Prostate gland (tissue), 2 donors: ENCODE results near the gene CYP11A1.

Experiments used
- CTCF ChIP-seq, 4 experiments: fragments of 200-600 bp in 2 of 4; fragments of 450-650 bp in 2 of 4; sonication (generic) in 2 of 4; IDR thresholded peaks; 1 replicate in 3 of 4; 2 replicates in 1 of 4; pipeline ENCODE4 v1.5.1; 2016 to 2019; ENCODE audit warnings: antibody characterized with exemption in 4 of 4, mild to moderate bottlenecking in 2 of 4, moderate library complexity in 2 of 4
- POLR2A ChIP-seq: fragments of 450-650 bp; IDR thresholded peaks from one replicate; pipeline ENCODE4 v1.6.1; 2016; ENCODE audit warnings: antibody characterized with exemption, mild to moderate bottlenecking
- POLR2AphosphoS5 ChIP-seq: sonication (generic); formaldehyde crosslinking; IDR thresholded peaks from one replicate; pipeline ENCODE4 v1.6.1; 2017; ENCODE audit warnings: antibody characterized with exemption

GRCh38 chr15:74311734-74312444 lies 55.6 kb downstream of the CYP11A1 start:
- peak in 3 of 4 experiments; percentile 9 to 19 (median 9) for TF ChIP-seq CTCF (IDR thresholded peaks at IDR 0.05)
- TF ChIP-seq POLR2A: no peak
- no peak for TF ChIP-seq POLR2AphosphoS5
